Endothelial cell of umbilical vein (primary cell): ENCODE measurements around the gene RBM47. TPM values are rescaled to one million over a fixed set of nuclear protein-coding genes. Genes with fewer than 3 reads are reported as not detected.
"Not testable (repeated sequence)": the region's sequence is repeated elsewhere in the genome, so short reads cannot be mapped to it uniquely, and the experiment has no call there.

Experiments
- BruUV-seq: library from RNA; stranded (reverse); fragments of 400-500 nt; replicated peaks from 2 replicates; lab custom pipeline; 2021; lab: Mats Ljungman, UMichigan
- CTCF ChIA-PET: fragments of 300-600, 350-600 bp; sonication (Branson Sonifier 250); formaldehyde crosslinking; loops from one replicate; lab custom pipeline; 2021; ENCODE audit warnings: antibody characterized with exemption, inconsistent platforms; lab: Charles Lee
- POLR2A ChIA-PET: fragments of 300-600, 350-600 bp; sonication (Branson Sonifier 250); formaldehyde crosslinking; loops from one replicate; lab custom pipeline; 2021; ENCODE audit warnings: antibody characterized with exemption, inconsistent platforms; lab: Charles Lee
- DNase-seq: peaks from one replicate; pipeline ENCODE4 v3.0.0-alpha.2; 2011; ENCODE audit warnings: low read depth, low spot score
- FAIRE-seq: peaks from 2 replicates; lab custom pipeline; 2011; peaks lifted over from hg19 to GRCh38; lab: Jason Lieb, UNC
- H2AFZ ChIP-seq: 2 replicates; pipeline ENCODE4 v1.6.0; 2012; ENCODE audit warnings: low read depth, low read length, control low read depth, inconsistent platforms
- H3K27ac ChIP-seq: 2 replicates; pipeline ENCODE4 v1.5.1; 2011; ENCODE audit warnings: low read depth, mild to moderate bottlenecking, control low read depth, low read length, moderate library complexity; ENCODE audit not compliant: insufficient read depth
- H3K27me3 ChIP-seq, 2 experiments: 2 replicates each; pipeline versions ENCODE4 v1.6.0 to v1.6.1; 2011; ENCODE audit warnings: low read length in 2 of 2, mixed read lengths in 1 of 2; ENCODE audit not compliant: control insufficient read depth in 2 of 2, insufficient read depth in 2 of 2
- H3K36me3 ChIP-seq, 2 experiments: 2 replicates in 1 of 2; 3 replicates in 1 of 2; pipeline ENCODE4 v1.5.1; 2011; ENCODE audit warnings: low read length in 2 of 2, mild to moderate bottlenecking in 1 of 2, moderate library complexity in 1 of 2; ENCODE audit not compliant: control insufficient read depth in 2 of 2, insufficient read depth in 2 of 2; ENCODE audit errors: extremely low read depth in 1 of 2
- H3K4me1 ChIP-seq: 3 replicates; pipeline ENCODE4 v1.5.1; 2011; ENCODE audit warnings: mild to moderate bottlenecking, low read length; ENCODE audit not compliant: control insufficient read depth, insufficient read depth; ENCODE audit errors: extremely low read depth
- H3K4me2 ChIP-seq: 2 replicates; pipeline ENCODE4 v1.6.1; 2011; ENCODE audit warnings: low read length, control low read depth, mixed read lengths; ENCODE audit not compliant: insufficient read depth
- H3K4me3 ChIP-seq, 3 experiments: fragments of 200-600 bp in 1 of 3; sonication (generic), shearing (Covaris generic) in 1 of 3; replicated peaks in 1 of 3; 2 replicates each; pipeline ENCODE4 v1.5.1; 2011 to 2016; ENCODE audit warnings: control low read depth in 3 of 3, low read length in 3 of 3, mild to moderate bottlenecking in 2 of 3, inconsistent platforms in 1 of 3, low read depth in 1 of 3, moderate library complexity in 1 of 3; ENCODE audit not compliant: insufficient read depth in 1 of 3
- H3K79me2 ChIP-seq: 2 replicates; pipeline ENCODE4 v1.6.0; 2012; ENCODE audit warnings: low read length, inconsistent platforms; ENCODE audit not compliant: control insufficient read depth, insufficient read depth
- H3K9ac ChIP-seq: replicated peaks from 2 replicates; pipeline ENCODE3; 2011; ENCODE audit warnings: low read length, control low read depth; ENCODE audit not compliant: insufficient read depth; ENCODE audit errors: extremely low read depth
- H3K9me1 ChIP-seq: replicated peaks from 3 replicates; pipeline ENCODE4 v1.6.0; 2011; ENCODE audit warnings: mild to moderate bottlenecking, low read length; ENCODE audit not compliant: control insufficient read depth, insufficient read depth; ENCODE audit errors: extremely low read depth
- H3K9me3 ChIP-seq: replicated peaks from 2 replicates; pipeline ENCODE4 v1.5.1; 2012; ENCODE audit warnings: low read length, inconsistent platforms; ENCODE audit not compliant: control insufficient read depth, insufficient read depth
- H4K20me1 ChIP-seq: replicated peaks from 2 replicates; pipeline ENCODE3; 2011; ENCODE audit warnings: mild to moderate bottlenecking, low read length; ENCODE audit not compliant: control insufficient read depth, insufficient read depth; ENCODE audit errors: extremely low read depth
- EZH2 ChIP-seq: IDR thresholded peaks from 2 replicates; pipeline ENCODE4 v1.6.1; 2012; ENCODE audit warnings: borderline replicate concordance, low read depth, mild to moderate bottlenecking, moderate library complexity, low read length, inconsistent platforms; ENCODE audit not compliant: severe bottlenecking
- FOS ChIP-seq: IDR thresholded peaks from 2 replicates; pipeline ENCODE4 v1.6.1; 2011; ENCODE audit warnings: mild to moderate bottlenecking, low read length, moderate library complexity, borderline replicate concordance; ENCODE audit not compliant: insufficient read depth
- GATA2 ChIP-seq: IDR thresholded peaks from 2 replicates; pipeline ENCODE4 v1.7.0; 2011; ENCODE audit warnings: low read depth, mild to moderate bottlenecking, moderate library complexity, mixed read lengths, low read length; ENCODE audit not compliant: insufficient read length, insufficient read depth
- JUN ChIP-seq: IDR thresholded peaks from 2 replicates; pipeline ENCODE4 v1.6.1; 2011; ENCODE audit warnings: borderline replicate concordance, low read depth; ENCODE audit not compliant: insufficient read length, insufficient read depth
- MYC ChIP-seq: IDR thresholded peaks from one replicate; pipeline ENCODE4 v1.6.1; 2011; ENCODE audit warnings: mild to moderate bottlenecking, low read depth, low read length
- POLR2A ChIP-seq: IDR thresholded peaks from 2 replicates; pipeline ENCODE4 v1.6.1; 2012; ENCODE audit warnings: low read depth, mild to moderate bottlenecking, control low read depth, low read length
- POLR2AphosphoS5 ChIP-seq: IDR thresholded peaks from 2 replicates; pipeline ENCODE4 v1.6.1; 2012; ENCODE audit warnings: low read depth, mild to moderate bottlenecking, control low read depth, low read length, moderate library complexity; ENCODE audit not compliant: insufficient read depth
- dilution Hi-C: fragments of 300-500 bp; cut with MboI; formaldehyde crosslinking; loops from one replicate; pipeline ENCODE4 v1.15.0; 2019; ENCODE audit warnings: low sequenced_read_pairs; ENCODE audit not compliant: extremely low pct_ligation_motif_present
- intact Hi-C: fragments of 100-400 bp; cut with micrococcal nuclease; formaldehyde crosslinking; loops from one replicate; pipeline ENCODE4 v1.10.0; 2022
- polyA plus RNA-seq, 4 experiments: library from polyadenylated mRNA; depleted of rRNA in 3 of 4; stranded (reverse) in 3 of 4; unstranded in 1 of 4; fragments of >200 nt; gene quantifications; 2 replicates each; pipeline versions ENCODE4 v1.2.1 to v1.2.3, GENCODE V29; 2011 to 2012; ENCODE audit warnings: missing spikeins in 1 of 4
- total RNA-seq: library from RNA; stranded (reverse); gene quantifications from 2 replicates; pipeline ENCODE4 v1.2.3, GENCODE V29; 2021
- TF ChIP-seq, protein P1 (sequence below): IDR thresholded peaks from 2 replicates; pipeline ENCODE4 v1.6.1; 2011; ENCODE audit not compliant: insufficient read depth, insufficient read length
- TF ChIP-seq, protein P2 (sequence below), 2 donors: IDR thresholded peaks; 1 replicate in 1 of 2; 2 replicates in 1 of 2; pipeline ENCODE4 v1.5.1; 2011; ENCODE audit warnings: low read length in 2 of 2, mild to moderate bottlenecking in 2 of 2, moderate library complexity in 2 of 2, control low read depth in 1 of 2, inconsistent platforms in 1 of 2, low read depth in 1 of 2; ENCODE audit not compliant: insufficient read depth in 1 of 2; ENCODE audit errors: extremely low read depth in 1 of 2

Gene RBM47
- total and polyA plus RNA-seq, 2 donors (not counting 3 experiments of a cell fraction or from before 2014, with no cell fraction given) = not detected

DNA sequence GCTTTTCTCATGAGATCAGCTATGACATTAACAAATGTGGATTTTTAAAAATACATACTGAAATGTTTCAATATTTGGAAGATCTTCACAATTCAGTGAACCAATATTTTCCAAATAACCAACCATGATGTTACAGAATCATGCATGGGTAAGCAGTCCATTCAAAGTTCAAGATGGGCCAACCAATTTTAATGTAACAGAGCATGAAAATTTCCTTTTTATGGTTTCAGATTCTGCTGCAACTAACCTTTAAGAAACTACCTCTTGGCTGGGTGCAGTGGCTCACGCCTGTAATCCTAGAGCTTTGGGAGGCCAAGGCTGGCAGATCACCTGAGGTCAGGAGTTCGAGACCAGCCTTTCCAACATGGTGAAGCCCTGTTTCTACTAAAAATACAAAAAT, 107.7 kb downstream of the RBM47 start:
- intact Hi-C loops = no loop called here
- TF ChIP-seq, protein P1, sequence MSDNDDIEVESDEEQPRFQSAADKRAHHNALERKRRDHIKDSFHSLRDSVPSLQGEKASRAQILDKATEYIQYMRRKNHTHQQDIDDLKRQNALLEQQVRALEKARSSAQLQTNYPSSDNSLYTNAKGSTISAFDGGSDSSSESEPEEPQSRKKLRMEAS = no peak
- H3K9me1 ChIP-seq = no peaks in the 10 kb centered on the region
- dilution Hi-C loops = no loop called here
- no peak overlapping the region for H3K9ac ChIP-seq
- no peaks in the 10 kb centered on the region for H4K20me1 ChIP-seq
- H3K36me3 ChIP-seq = no peaks in the 10 kb centered on the region
- no peaks in the 10 kb centered on the region for H3K27me3 ChIP-seq
- ChIA-PET POLR2A (no interaction called here), CTCF (interaction anchor here (1.0 to 1.2 kb wide), 2 partner anchors 11 to 32 kb away, joined by 3 to 4 read pairs; no protein-coding TSS in a partner anchor)
- H3K9me3 ChIP-seq = no peaks in the 10 kb centered on the region
- no peaks in the 10 kb centered on the region for H3K79me2 ChIP-seq
- no peak overlapping the region for H3K4me3 ChIP-seq
- H3K4me1 ChIP-seq = no peaks in the 10 kb centered on the region
- FAIRE-seq = no peak
- no TSS peak for BruUV-seq
- H3K4me2 ChIP-seq = no peak overlapping the region
- H3K27ac ChIP-seq = no peak overlapping the region
- H2AFZ ChIP-seq = no peak overlapping the region
- no peak for DNase-seq

DNA sequence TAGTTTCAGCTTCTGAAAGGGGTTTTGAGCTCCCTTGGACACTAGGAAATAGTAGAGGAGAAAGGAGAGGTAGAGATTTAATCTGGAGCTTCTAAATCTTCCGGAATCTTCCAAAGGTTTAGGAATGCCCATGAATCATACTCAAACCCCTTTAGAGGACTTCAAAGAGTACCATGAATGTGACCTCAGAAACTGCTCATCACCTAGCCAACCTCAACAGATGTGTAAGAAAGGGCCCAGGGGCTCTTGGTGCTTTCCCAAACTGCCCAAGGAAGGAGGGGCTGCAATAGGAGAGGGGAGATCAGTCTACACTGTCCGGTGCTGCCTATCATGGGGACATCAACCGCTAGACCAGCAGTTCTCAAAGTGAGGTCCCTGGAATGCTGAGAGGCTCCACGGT, 109.1 kb downstream of the RBM47 start:
- H3K4me3 ChIP-seq = no peak overlapping the region
- dilution Hi-C loops (no loop called here), intact Hi-C loops (no loop called here)
- FAIRE-seq (no peak), DNase-seq (no peak)
- H3K36me3 ChIP-seq = no peaks in the 10 kb centered on the region
- no peaks in the 10 kb centered on the region for H3K9me3 ChIP-seq
- H3K4me1 ChIP-seq = no peaks in the 10 kb centered on the region
- ChIA-PET POLR2A (no interaction called here), CTCF (no interaction called here)
- no peaks in the 10 kb centered on the region for H4K20me1 ChIP-seq
- no peaks in the 10 kb centered on the region for H3K9me1 ChIP-seq
- no peaks in the 10 kb centered on the region for H3K79me2 ChIP-seq
- H2AFZ ChIP-seq = no peak overlapping the region
- no peak overlapping the region for H3K27ac ChIP-seq
- no TSS peak for BruUV-seq
- H3K4me2 ChIP-seq = no peak overlapping the region
- TF ChIP-seq JUN (no peak), POLR2AphosphoS5 (no peak), EZH2 (no peak), GATA2 (no peak), FOS (no peak), POLR2A (no peak), MYC (no peak)
- TF ChIP-seq, protein P1 = no peak
- TF ChIP-seq, protein P2, sequence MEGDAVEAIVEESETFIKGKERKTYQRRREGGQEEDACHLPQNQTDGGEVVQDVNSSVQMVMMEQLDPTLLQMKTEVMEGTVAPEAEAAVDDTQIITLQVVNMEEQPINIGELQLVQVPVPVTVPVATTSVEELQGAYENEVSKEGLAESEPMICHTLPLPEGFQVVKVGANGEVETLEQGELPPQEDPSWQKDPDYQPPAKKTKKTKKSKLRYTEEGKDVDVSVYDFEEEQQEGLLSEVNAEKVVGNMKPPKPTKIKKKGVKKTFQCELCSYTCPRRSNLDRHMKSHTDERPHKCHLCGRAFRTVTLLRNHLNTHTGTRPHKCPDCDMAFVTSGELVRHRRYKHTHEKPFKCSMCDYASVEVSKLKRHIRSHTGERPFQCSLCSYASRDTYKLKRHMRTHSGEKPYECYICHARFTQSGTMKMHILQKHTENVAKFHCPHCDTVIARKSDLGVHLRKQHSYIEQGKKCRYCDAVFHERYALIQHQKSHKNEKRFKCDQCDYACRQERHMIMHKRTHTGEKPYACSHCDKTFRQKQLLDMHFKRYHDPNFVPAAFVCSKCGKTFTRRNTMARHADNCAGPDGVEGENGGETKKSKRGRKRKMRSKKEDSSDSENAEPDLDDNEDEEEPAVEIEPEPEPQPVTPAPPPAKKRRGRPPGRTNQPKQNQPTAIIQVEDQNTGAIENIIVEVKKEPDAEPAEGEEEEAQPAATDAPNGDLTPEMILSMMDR (IDR thresholded peaks at IDR 0.05; ENCODE audit: extremely low read depth in 1 of 2, insufficient read depth in 1 of 2, low read depth in 1 of 2, low read length in 2 of 2) = no peak
- H3K27me3 ChIP-seq = no peaks in the 10 kb centered on the region
- H3K9ac ChIP-seq = no peak overlapping the region

DNA sequence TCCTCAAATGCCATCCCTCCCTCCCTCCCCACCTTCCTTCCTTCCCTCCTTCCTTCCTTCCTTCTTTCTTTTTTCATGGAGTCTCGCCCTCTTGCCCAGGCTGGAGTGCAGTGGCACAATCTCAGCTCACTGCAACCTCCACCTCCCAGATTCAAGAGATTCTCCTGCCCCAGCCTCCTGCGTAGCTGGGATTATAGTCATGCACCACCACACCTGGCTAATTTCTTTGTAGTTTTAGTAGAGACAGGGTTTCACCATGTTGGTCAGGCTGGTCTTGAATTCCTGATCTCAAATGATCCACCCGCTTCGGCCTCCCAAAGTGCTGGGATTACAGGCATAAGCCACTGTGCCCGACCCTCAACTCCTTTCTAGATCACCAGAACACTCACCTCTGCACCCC, 112.6 kb downstream of the RBM47 start:
- intact Hi-C loops, BruUV-seq, H3K4me3 ChIP-seq, H4K20me1 ChIP-seq, H3K27ac ChIP-seq, H3K36me3 ChIP-seq, H3K27me3 ChIP-seq, FAIRE-seq, POLR2A ChIA-PET, H3K9me3 ChIP-seq, H3K4me1 ChIP-seq, H3K4me2 ChIP-seq, H2AFZ ChIP-seq, H3K79me2 ChIP-seq, CTCF ChIA-PET, DNase-seq, H3K9me1 ChIP-seq, H3K9ac ChIP-seq, dilution Hi-C loops: not testable (repeated sequence)
